ENCODE data around the gene LSM6. TPM values are rescaled to one million over a fixed set of nuclear protein-coding genes. Genes with fewer than 3 reads are reported as not detected.

LSM6 gene
- total and polyA plus RNA-seq, 2 experiments from 2014 or later: 70.4 to 238 TPM

- Mint-ChIP-seq H3K27me3 (ENCODE audit: insufficient read depth, low read depth, poor library complexity) (no peaks in the 10 kb centered on the region), H3K9me3 (no peaks in the 10 kb centered on the region), H3K4me3 (no peak overlapping the region), H3K36me3 (ENCODE audit: low read depth) (peaks cover 48% of the 10 kb centered on the region; the same call in 2 of the 3 replicates), H3K27ac (no peak overlapping the region), H3K4me1 (no peaks in the 10 kb centered on the region)
- Histone ChIP-seq H3F3A (replicated peaks; ENCODE audit: low read depth) (no peaks in the 10 kb centered on the region), H3K79me2 (replicated peaks; ENCODE audit: insufficient read depth) (peaks cover 15% of the 10 kb centered on the region), H3K27me3 (ENCODE audit: insufficient read depth) (no peaks in the 10 kb centered on the region), H3K4me2 (no peak overlapping the region), H3K4me3 (no peak overlapping the region), H3K4me1 (ENCODE audit: insufficient read depth) (peaks cover 4% of the 10 kb centered on the region; the same call in 1 of the 2 replicates), H3K9me2 (ENCODE audit: insufficient read depth) (no peaks in the 10 kb centered on the region), H4K20me1 (replicated peaks; ENCODE audit: insufficient read depth) (peaks cover 3% of the 10 kb centered on the region; the same call in 1 of the 2 replicates), H2AFZ (no peak overlapping the region), H3K27ac (ENCODE audit: low read depth) (no peak overlapping the region), H3K36me3 (ENCODE audit: insufficient read depth) (peaks cover 26% of the 10 kb centered on the region)
- DNase-seq (ENCODE audit: low spot score): no peak
- no peak for ATAC-seq
- TF ChIP-seq ZNF114 (CRISPR knock-in tag; IDR thresholded peaks at IDR 0.05) (no peak), POLR2AphosphoS5 (IDR thresholded peaks at IDR 0.05; ENCODE audit: low read depth) (no peak), ZNF331 (CRISPR knock-in tag; IDR thresholded peaks at IDR 0.05; ENCODE audit: low read depth) (no peak), EZH2 (IDR thresholded peaks at IDR 0.05; ENCODE audit: low read depth, unreplicated experiment) (no peak)
Observed at GRCh38 chr4:146186596-146186995, 11.1 kb downstream of the LSM6 start.

- peaks cover 16% of the 10 kb centered on the region for H3K36me3 ChIP-seq (ENCODE audit: insufficient read depth)
- no peaks in the 10 kb centered on the region; the same call in none of the 2 replicates for H4K20me1 ChIP-seq (replicated peaks; ENCODE audit: insufficient read depth)
- Mint-ChIP-seq H3K27me3 (ENCODE audit: insufficient read depth, low read depth, poor library complexity) (no peaks in the 10 kb centered on the region), H3K36me3 (ENCODE audit: low read depth) (peaks cover 39% of the 10 kb centered on the region; the same call in 2 of the 3 replicates), H3K9me3 (no peaks in the 10 kb centered on the region), H3K4me3 (no peak overlapping the region), H3K4me1 (no peaks in the 10 kb centered on the region), H3K27ac (no peak overlapping the region)
- H3F3A ChIP-seq (replicated peaks; ENCODE audit: low read depth): no peaks in the 10 kb centered on the region
- no peaks in the 10 kb centered on the region for H3K9me2 ChIP-seq (ENCODE audit: insufficient read depth)
- H3K4me2 ChIP-seq: no peak overlapping the region
- H3K27ac ChIP-seq (ENCODE audit: low read depth): no peak overlapping the region
- H3K4me1 ChIP-seq (ENCODE audit: insufficient read depth): no peaks in the 10 kb centered on the region
- no peaks in the 10 kb centered on the region for H3K79me2 ChIP-seq (replicated peaks; ENCODE audit: insufficient read depth)
- DNase-seq (ENCODE audit: low spot score): no peak
- H3K27me3 ChIP-seq (ENCODE audit: insufficient read depth): no peaks in the 10 kb centered on the region
- ATAC-seq: no peak
- H3K4me3 ChIP-seq: no peak overlapping the region
- H2AFZ ChIP-seq: no peak overlapping the region
- no peak for TF ChIP-seq CREB1 (CRISPR knock-in tag; IDR thresholded peaks at IDR 0.05; ENCODE audit: low read depth)
- TF ChIP-seq, protein P1, sequence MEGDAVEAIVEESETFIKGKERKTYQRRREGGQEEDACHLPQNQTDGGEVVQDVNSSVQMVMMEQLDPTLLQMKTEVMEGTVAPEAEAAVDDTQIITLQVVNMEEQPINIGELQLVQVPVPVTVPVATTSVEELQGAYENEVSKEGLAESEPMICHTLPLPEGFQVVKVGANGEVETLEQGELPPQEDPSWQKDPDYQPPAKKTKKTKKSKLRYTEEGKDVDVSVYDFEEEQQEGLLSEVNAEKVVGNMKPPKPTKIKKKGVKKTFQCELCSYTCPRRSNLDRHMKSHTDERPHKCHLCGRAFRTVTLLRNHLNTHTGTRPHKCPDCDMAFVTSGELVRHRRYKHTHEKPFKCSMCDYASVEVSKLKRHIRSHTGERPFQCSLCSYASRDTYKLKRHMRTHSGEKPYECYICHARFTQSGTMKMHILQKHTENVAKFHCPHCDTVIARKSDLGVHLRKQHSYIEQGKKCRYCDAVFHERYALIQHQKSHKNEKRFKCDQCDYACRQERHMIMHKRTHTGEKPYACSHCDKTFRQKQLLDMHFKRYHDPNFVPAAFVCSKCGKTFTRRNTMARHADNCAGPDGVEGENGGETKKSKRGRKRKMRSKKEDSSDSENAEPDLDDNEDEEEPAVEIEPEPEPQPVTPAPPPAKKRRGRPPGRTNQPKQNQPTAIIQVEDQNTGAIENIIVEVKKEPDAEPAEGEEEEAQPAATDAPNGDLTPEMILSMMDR (conservative IDR thresholded peaks at IDR 0.05; ENCODE audit: low read depth in 2 of 2): no peak
- no peak for TF ChIP-seq EZH2phosphoT487 (IDR thresholded peaks at IDR 0.05; ENCODE audit: unreplicated experiment)
- TF ChIP-seq REST (IDR thresholded peaks at IDR 0.05; ENCODE audit: unreplicated experiment): no peak
- TF ChIP-seq, protein P2, sequence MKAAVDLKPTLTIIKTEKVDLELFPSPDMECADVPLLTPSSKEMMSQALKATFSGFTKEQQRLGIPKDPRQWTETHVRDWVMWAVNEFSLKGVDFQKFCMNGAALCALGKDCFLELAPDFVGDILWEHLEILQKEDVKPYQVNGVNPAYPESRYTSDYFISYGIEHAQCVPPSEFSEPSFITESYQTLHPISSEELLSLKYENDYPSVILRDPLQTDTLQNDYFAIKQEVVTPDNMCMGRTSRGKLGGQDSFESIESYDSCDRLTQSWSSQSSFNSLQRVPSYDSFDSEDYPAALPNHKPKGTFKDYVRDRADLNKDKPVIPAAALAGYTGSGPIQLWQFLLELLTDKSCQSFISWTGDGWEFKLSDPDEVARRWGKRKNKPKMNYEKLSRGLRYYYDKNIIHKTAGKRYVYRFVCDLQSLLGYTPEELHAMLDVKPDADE (IDR thresholded peaks at IDR 0.05): no peak
- no peak for TF ChIP-seq ZNF462 (CRISPR knock-in tag; IDR thresholded peaks at IDR 0.05)
Observed at GRCh38 chr4:146190456-146190855, 14.9 kb downstream of the LSM6 start.

All from GM23338 (cell line).